ENCODE results near the gene SLIT1. TPM values are rescaled to one million over a fixed set of nuclear protein-coding genes. Genes with fewer than 3 reads are reported as not detected.
A peak's percentile ranks its signal among the peaks of the same experiment; 100 is the strongest.

The SLIT1 gene
- total RNA-seq, 1 donor from 2014 or later = under 0.01 TPM

DNA sequence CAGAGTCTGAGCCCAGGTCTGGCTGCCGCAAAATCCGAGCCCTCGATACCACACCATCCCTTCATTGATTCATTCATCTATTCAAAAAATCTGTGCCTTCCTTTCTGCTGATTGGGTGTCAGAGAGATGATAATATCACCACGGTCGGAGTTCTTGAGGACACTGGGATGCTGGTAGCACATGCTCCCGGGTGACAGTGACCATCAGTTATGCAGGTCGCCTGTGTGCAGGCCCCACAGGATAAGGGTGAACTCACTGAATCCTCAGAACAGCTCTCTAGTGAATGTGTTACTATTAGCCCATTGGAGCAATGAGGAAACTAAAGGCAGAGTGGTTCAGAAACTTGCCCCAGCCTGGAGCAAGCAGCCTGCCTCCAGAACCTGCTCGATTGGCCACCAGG is 145.1 kb downstream of the SLIT1 start:
- FAIRE-seq (peak; percentile 58), DNase-seq (ENCODE audit: low read depth) (no peak)
- no peak overlapping the region for H3K4me3 ChIP-seq (ENCODE audit: low read depth, low read length)
- no peaks in the 10 kb centered on the region for H3K27me3 ChIP-seq (ENCODE audit: control insufficient read depth, insufficient read depth, low read length)
- no peaks in the 10 kb centered on the region for H3K36me3 ChIP-seq (ENCODE audit: control insufficient read depth, insufficient read depth, low read length)
- TF ChIP-seq, protein P1, sequence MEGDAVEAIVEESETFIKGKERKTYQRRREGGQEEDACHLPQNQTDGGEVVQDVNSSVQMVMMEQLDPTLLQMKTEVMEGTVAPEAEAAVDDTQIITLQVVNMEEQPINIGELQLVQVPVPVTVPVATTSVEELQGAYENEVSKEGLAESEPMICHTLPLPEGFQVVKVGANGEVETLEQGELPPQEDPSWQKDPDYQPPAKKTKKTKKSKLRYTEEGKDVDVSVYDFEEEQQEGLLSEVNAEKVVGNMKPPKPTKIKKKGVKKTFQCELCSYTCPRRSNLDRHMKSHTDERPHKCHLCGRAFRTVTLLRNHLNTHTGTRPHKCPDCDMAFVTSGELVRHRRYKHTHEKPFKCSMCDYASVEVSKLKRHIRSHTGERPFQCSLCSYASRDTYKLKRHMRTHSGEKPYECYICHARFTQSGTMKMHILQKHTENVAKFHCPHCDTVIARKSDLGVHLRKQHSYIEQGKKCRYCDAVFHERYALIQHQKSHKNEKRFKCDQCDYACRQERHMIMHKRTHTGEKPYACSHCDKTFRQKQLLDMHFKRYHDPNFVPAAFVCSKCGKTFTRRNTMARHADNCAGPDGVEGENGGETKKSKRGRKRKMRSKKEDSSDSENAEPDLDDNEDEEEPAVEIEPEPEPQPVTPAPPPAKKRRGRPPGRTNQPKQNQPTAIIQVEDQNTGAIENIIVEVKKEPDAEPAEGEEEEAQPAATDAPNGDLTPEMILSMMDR (IDR thresholded peaks at IDR 0.05; ENCODE audit: insufficient read depth, low read length, severe bottlenecking) = no peak

DNA sequence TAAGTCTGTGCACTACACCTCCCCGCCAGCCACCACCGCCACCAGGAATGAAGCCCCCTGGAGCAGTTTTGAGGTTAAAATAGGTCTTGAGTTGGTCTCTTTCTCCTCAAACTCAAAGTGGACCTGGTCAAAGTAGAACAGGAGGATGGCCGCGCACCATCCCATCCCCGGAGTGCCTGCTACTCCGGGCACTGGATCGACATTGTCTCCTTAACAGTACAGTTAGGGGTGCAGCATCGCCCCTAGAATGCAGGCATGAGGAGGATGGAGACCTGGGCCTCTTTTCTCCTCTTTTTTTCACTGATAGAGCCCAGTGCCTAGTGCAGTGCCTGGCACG is 145.5 kb downstream of the SLIT1 start:
- FAIRE-seq = no peak
- TF ChIP-seq, protein P1 (IDR thresholded peaks at IDR 0.05; ENCODE audit: insufficient read depth, low read length, severe bottlenecking) = no peak
- DNase-seq (ENCODE audit: low read depth) = no peak
- H3K27me3 ChIP-seq (ENCODE audit: control insufficient read depth, insufficient read depth, low read length) = no peaks in the 10 kb centered on the region
- H3K4me3 ChIP-seq (ENCODE audit: low read depth, low read length) = no peak overlapping the region
- H3K36me3 ChIP-seq (ENCODE audit: control insufficient read depth, insufficient read depth, low read length) = no peaks in the 10 kb centered on the region

DNA sequence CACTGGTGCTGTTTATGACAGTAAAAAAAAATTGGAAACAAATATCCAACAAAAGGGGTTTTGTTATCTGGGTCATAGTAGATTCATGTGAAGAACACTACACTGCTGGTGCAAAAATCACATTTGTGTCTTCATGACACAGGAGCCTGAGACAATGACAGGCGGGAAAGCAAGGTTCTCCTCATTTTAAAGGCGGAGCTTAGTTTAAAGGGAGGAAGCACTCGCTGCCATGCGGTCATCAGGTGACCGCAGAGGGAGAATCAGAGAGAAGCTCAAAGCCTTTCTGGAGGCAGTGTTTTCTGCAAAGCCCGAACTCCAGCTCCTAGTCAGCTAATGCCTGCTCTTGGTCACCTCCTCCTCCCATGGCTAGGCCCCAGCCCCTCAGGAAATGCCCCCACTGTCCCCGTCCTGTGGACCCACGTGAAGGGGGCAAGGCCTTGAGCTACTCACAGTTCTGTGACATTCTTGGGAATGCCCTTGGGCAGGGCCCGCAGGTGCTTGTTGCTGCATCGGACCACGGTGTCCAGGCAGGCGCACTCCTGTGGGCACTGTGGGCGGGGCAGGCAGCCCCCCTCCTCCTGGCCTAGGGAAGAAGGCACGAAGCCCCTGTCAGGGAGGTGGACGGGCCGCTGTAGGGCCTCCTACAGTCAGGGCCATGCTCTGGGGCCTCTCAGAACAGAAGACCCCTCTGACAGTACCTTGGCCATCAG is 146.1 kb downstream of the SLIT1 start:
- no peak overlapping the region for H3K4me3 ChIP-seq (ENCODE audit: low read depth, low read length)
- H3K36me3 ChIP-seq (ENCODE audit: control insufficient read depth, insufficient read depth, low read length) = no peaks in the 10 kb centered on the region
- no peak for FAIRE-seq
- DNase-seq (ENCODE audit: low read depth) = no peak
- H3K27me3 ChIP-seq (ENCODE audit: control insufficient read depth, insufficient read depth, low read length) = no peaks in the 10 kb centered on the region
- TF ChIP-seq, protein P1 (IDR thresholded peaks at IDR 0.05; ENCODE audit: insufficient read depth, low read length, severe bottlenecking) = no peak

DNA sequence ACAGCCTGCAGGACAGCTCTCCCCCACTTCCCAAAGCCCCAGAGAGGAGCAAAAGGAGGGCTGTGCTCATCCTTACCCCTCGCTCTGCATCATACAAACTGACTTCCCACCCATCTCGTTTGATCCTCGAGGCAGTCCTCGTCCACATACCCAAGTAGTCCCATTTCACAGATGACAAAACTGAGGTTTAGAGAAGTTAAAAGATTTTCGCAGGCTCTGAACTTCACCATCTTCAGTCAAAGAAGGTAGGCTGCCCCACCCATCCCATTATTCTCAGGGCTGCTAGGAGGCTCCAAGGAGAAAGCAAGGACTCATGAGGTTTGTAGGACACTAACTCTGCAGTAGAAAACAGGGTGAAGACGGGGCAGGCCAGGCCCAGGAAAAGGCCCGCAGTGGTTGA is 147.1 kb downstream of the SLIT1 start:
- Histone ChIP-seq H3K4me3 (ENCODE audit: low read depth, low read length) (no peak overlapping the region), H3K36me3 (ENCODE audit: control insufficient read depth, insufficient read depth, low read length) (no peaks in the 10 kb centered on the region), H3K27me3 (ENCODE audit: control insufficient read depth, insufficient read depth, low read length) (no peaks in the 10 kb centered on the region)
- no peak for DNase-seq (ENCODE audit: low read depth)
- no peak for FAIRE-seq
- TF ChIP-seq, protein P1 (IDR thresholded peaks at IDR 0.05; ENCODE audit: insufficient read depth, low read length, severe bottlenecking) = no peak

DNA sequence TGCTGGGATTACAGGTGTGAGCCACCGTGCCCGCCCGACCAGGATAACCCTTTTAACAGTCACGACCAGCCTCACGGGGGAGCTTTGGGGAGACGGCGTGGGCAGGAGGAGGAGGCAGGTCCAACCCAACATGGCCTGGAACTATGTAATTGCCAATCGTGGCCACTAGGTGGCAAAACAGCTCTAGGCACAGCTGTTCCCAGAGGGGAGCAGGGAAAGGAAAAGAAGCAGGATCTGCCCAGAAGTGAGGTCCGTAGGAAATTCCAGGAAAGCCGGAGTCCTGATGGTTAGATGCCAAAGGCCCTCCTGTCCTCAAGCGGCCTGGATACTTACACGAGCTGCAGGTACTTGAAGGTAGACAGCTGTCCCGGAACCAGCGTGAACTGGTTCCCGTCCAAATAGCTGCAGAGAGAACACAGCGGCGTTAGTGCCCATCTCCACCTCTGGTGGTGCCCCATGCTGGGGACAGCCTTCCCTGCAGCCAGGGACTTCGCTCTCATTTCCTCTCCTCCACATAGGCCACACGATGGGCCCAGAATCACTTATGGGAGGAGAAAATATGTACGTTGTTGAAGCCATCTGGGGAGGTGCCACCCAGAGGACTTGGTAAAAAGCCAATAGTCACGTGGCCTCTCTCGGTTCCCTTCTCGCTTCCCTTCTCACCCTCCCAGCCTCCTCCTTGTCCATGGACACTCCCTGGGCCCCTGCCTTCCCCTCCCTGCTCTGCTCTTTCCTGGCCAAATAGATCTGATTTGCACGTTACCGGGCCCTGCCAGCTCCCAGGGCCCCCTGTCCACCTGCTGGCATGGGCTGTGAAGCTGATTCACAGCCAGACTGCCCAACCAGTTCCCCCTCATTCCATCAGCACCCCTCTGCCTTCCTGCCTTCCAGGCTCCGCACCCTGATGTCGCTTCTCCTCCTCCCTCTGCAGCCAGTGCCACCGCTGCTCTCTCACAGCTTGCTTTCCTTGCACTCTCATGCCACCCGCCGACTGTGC is 148.1 kb downstream of the SLIT1 start:
- no peaks in the 10 kb centered on the region for H3K36me3 ChIP-seq (ENCODE audit: control insufficient read depth, insufficient read depth, low read length)
- DNase-seq (ENCODE audit: low read depth) (peak; percentile 78), FAIRE-seq (peak; percentile 50)
- TF ChIP-seq, protein P1 (IDR thresholded peaks at IDR 0.05; ENCODE audit: insufficient read depth, low read length, severe bottlenecking) = peak; percentile 82
- H3K27me3 ChIP-seq (ENCODE audit: control insufficient read depth, insufficient read depth, low read length) = no peaks in the 10 kb centered on the region
- peak overlapping the region; percentile 38 for H3K4me3 ChIP-seq (ENCODE audit: low read depth, low read length)
